RWPE1 (cell line): Measurements from ENCODE around the gene LGMN.
"Not testable (repeated sequence)": the region's sequence is repeated elsewhere in the genome, so short reads cannot be mapped to it uniquely, and the experiment has no call there.

Experiments used
- CTCF ChIA-PET: fragments of 350-600 bp; sonication (Branson Sonifier 250); formaldehyde crosslinking; extraction: SDS; loops from one replicate; lab custom pipeline; 2021; lab: Yijun Ruan, JAX
- POLR2A ChIA-PET: fragments of 400-600 bp; formaldehyde crosslinking; extraction: SDS; loops from one replicate; lab custom pipeline; 2020; ENCODE audit warnings: antibody characterized with exemption; ENCODE audit not compliant: low non-redundant PET; lab: Yijun Ruan, JAX
- DNase-seq: peaks from one replicate; pipeline ENCODE4 v3.0.0; 2012; ENCODE audit warnings: low spot score
- H3K27ac ChIP-seq: fragments of 450-650 bp; 2 replicates; pipeline ENCODE4 v1.5.1; 2017
- TF ChIP-seq, protein P1 (sequence below): fragments of 450-650 bp; conservative IDR thresholded peaks from 2 replicates; pipeline ENCODE4 v1.5.1; 2017; ENCODE audit warnings: low read depth, mild to moderate bottlenecking

Gene LGMN

DNA sequence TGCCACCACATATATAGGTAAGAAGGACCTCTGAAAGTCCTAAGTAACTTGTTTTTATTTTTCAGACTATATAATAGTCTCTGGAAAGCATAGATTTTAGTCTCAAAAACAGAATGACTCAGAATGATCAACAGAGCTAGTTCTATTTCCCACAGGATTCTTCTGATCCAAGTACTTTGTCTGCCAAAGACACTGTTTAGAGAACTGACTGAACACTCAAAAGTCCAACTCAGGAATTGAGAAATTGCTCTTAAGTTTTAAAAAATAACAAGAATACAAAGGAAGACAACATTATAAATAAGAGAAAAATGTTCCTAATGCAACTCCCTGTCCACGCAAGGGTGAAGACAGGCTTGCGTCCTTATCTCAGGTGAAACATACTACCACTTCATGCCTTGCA, 29.0 kb downstream of the LGMN start:
- no peak overlapping the region for H3K27ac ChIP-seq
- TF ChIP-seq, protein P1, sequence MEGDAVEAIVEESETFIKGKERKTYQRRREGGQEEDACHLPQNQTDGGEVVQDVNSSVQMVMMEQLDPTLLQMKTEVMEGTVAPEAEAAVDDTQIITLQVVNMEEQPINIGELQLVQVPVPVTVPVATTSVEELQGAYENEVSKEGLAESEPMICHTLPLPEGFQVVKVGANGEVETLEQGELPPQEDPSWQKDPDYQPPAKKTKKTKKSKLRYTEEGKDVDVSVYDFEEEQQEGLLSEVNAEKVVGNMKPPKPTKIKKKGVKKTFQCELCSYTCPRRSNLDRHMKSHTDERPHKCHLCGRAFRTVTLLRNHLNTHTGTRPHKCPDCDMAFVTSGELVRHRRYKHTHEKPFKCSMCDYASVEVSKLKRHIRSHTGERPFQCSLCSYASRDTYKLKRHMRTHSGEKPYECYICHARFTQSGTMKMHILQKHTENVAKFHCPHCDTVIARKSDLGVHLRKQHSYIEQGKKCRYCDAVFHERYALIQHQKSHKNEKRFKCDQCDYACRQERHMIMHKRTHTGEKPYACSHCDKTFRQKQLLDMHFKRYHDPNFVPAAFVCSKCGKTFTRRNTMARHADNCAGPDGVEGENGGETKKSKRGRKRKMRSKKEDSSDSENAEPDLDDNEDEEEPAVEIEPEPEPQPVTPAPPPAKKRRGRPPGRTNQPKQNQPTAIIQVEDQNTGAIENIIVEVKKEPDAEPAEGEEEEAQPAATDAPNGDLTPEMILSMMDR = no peak
- CTCF ChIA-PET = no interaction called here
- DNase-seq = no peak
- POLR2A ChIA-PET = no interaction called here

DNA sequence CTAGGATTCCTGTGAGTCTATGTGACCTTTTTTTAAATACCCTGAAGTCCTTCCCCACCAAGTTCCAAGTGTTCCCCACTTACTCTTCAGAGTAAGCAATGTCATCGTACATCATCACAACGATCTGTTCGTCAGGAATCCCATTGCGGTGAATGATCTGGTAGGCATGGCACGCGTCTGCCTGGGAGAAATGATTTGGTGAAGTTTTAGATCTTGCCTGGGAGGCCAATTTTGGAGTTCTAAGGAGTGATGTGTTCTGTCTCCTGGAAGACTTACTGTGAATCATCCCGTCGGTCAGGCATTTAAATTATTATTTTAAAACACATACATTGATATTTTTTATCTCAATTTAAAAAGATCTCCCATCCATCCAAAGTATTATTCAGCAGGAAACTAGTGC, 29.8 kb downstream of the LGMN start:
- CTCF ChIA-PET = no interaction called here
- no peak overlapping the region for H3K27ac ChIP-seq
- no peak for DNase-seq

GRCh38 chr14:92717571-92718042, 30.8 kb downstream of the LGMN start:
- POLR2A ChIA-PET = no interaction called here
- TF ChIP-seq, protein P1 = no peak
- no peak overlapping the region for H3K27ac ChIP-seq
- CTCF ChIA-PET = interaction anchor here (0.6 kb wide), 1 partner anchor 31 kb away, joined by 4 read pairs; the partner anchor contains the start of gene LGMN
- no peak for DNase-seq

More for the DNA sequence above, 29.8 kb downstream of the LGMN start:
- POLR2A ChIA-PET = no interaction called here
- TF ChIP-seq, protein P1 = no peak

DNA sequence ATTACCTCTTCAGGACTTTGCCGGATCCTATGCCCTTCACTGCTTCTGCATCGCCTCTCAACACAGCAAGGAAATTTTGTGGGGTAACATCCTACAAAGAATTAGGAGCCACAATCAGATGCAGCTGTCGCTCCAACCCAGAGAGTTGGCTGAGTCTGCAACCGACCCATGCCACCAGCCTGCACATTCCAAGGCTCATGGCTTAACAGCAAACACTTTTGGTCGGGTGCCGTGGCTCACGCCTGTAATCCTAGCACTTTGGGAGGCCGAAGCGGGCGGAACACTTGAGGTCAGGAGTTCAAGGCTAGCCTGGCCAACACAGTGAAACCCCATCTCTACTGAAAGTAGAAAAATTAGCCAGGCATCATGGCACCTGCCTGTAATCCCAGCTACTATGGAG, 32.3 kb downstream of the LGMN start:
- no peak overlapping the region for H3K27ac ChIP-seq
- TF ChIP-seq, protein P1 = no peak
- ChIA-PET CTCF (no interaction called here), POLR2A (no interaction called here)
- no peak for DNase-seq

DNA sequence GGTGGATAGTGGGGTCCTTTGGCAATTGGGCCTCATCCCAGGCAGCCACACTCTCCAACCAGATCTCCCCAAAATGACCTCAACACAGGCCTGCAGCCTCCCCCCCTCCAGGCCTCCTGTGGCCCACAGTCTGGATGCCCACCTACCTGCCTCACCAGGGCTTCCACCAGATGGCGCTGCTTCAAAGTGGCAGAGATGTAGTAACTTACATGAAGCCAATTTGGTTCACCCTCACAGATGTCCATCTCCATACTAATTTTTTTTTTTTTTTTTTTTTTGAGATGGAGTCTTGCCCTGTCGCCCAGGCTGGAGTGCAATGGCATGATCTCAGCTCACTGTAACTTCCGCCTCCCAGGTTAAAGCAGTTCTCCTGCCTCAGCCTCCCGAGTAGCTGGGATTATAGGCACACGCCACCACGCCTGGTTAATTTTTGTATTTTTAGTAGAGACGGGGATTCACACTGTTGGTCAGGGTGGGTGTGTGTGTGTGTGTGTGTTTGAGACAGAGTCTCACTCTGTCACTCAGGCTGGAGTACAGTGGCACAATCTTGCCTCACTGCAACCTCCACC, 33.6 kb downstream of the LGMN start:
- ChIA-PET CTCF (interaction anchor here (0.7 to 0.9 kb wide), 6 partner anchors 45 to 476 kb away, joined by 3 to 8 read pairs (median 5); partner anchors contain the start of gene GOLGA5), POLR2A (interaction anchor here (0.6 kb wide), 1 partner anchor 80 kb away, joined by 3 read pairs; no protein-coding TSS in a partner anchor)
- peak; percentile 79 for DNase-seq
- not testable (repeated sequence) for H3K27ac ChIP-seq
- TF ChIP-seq, protein P1 = peak; percentile 72

DNA sequence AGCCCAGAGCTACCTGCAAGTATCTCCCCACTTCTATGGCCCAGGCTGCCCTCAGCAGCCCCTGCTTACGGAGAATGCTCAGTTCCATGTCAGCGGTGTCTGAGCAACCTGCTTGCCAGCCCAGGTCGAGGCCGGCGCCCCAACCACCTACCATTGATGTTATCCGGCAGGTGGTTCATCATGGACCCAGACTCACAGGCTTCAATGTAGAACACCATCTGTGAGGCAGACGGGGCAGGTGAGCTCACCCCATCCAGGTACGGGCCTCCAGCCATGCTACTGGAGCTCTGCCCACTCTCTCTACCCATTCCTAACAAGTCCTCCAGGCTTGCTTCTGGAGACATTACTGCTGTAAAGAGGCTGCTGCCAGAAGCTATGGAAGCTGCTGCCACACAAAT, 35.8 kb downstream of the LGMN start:
- ChIA-PET CTCF (interaction anchor here (0.6 kb wide), 1 partner anchor 11 kb away, joined by 4 read pairs; no protein-coding TSS in a partner anchor), POLR2A (no interaction called here)
- no peak for DNase-seq
- TF ChIP-seq, protein P1 = no peak
- no peak overlapping the region for H3K27ac ChIP-seq
